Calu3 (cell line): ENCODE results near the gene ESR1. TPM values are rescaled to one million over a fixed set of nuclear protein-coding genes. Genes with fewer than 3 reads are reported as not detected.

Experiments used
- BruUV-seq: library from RNA; stranded (reverse); fragments of 400-500 nt; replicated peaks from 2 replicates; lab custom pipeline; 2021; lab: Mats Ljungman, UMichigan
- CTCF ChIA-PET: fragments of 300-600 bp; sonication (Branson Sonifier 250); formaldehyde crosslinking; loops from one replicate; lab custom pipeline; 2022; ENCODE audit warnings: antibody characterized with exemption; lab: Charles Lee
- DNase-seq: peaks from one replicate; pipeline ENCODE4 v3.0.0; 2022
- H3K27ac Mint-ChIP-seq: one replicate; pipeline ENCODE4 v1.8.0; 2022; ENCODE audit warnings: mixed read lengths; ENCODE audit not compliant: unreplicated experiment
- H3K27me3 Mint-ChIP-seq: one replicate; pipeline ENCODE4 v1.8.0; 2022; ENCODE audit warnings: mixed read lengths; ENCODE audit not compliant: unreplicated experiment
- H3K36me3 Mint-ChIP-seq: one replicate; pipeline ENCODE4 v1.8.0; 2022; ENCODE audit warnings: mild to moderate bottlenecking, moderate library complexity, mixed read lengths; ENCODE audit not compliant: insufficient read depth, unreplicated experiment
- H3K4me1 Mint-ChIP-seq: one replicate; pipeline ENCODE4 v1.8.0; 2022; ENCODE audit warnings: mild to moderate bottlenecking, low read depth, mixed read lengths; ENCODE audit not compliant: unreplicated experiment
- H3K4me3 Mint-ChIP-seq: one replicate; pipeline ENCODE4 v1.8.0; 2022; ENCODE audit warnings: mild to moderate bottlenecking, low read depth, moderate library complexity, mixed read lengths; ENCODE audit not compliant: unreplicated experiment
- H3K9me3 Mint-ChIP-seq: one replicate; pipeline ENCODE4 v1.8.0; 2022; ENCODE audit warnings: low read depth, mixed read lengths; ENCODE audit not compliant: unreplicated experiment
- CTCF ChIP-seq: fragments of 200-600 bp; IDR thresholded peaks from one replicate; pipeline ENCODE4 v1.8.0; 2022; ENCODE audit warnings: antibody characterized with exemption; ENCODE audit not compliant: unreplicated experiment
- intact Hi-C: fragments of 100-400 bp; cut with micrococcal nuclease; formaldehyde crosslinking; loops from one replicate; pipeline ENCODE4 v1.10.0; 2022; ENCODE audit not compliant: unreplicated experiment
- total RNA-seq: library from RNA; stranded (reverse); gene quantifications from 2 replicates; pipeline ENCODE4 v1.2.3, GENCODE V29; 2022

The ESR1 gene
- total RNA-seq, 1 experiment from 2014 or later, result 0.50 TPM

GRCh38 chr6:152078001-152078400, 270.5 kb downstream of the ESR1 start:
- Mint-ChIP-seq H3K4me1 (no peaks in the 10 kb centered on the region), H3K4me3 (no peak overlapping the region), H3K9me3 (peaks cover 5% of the 10 kb centered on the region), H3K27me3 (peaks cover 21% of the 10 kb centered on the region), H3K36me3 (no peaks in the 10 kb centered on the region), H3K27ac (no peak overlapping the region)
- no peak for DNase-seq
- BruUV-seq, result no TSS peak
- CTCF ChIA-PET, result no interaction called here
- TF ChIP-seq CTCF, result no peak
- intact Hi-C loops, result no loop called here

DNA sequence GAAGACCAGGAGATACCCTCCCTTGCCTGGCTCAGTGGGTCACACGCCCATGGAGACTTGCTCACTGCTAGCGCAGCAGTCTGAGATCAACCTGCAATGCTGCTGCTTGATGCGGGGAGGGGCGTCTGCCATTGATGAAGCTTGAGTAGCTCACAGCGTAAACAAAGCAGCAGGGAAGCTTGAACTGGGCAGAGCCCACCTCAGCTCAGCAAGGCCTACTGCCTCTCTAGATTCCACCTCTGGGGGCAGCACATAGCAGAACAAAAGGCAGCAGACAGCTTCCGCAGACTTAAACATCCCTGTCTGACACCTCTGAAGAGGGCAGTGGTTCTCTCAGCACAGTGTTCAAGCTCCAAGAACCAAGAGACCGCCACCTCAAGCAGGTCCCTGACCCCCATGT, 271.3 kb downstream of the ESR1 start:
- CTCF ChIA-PET, result no interaction called here
- Mint-ChIP-seq H3K27me3 (peaks cover 21% of the 10 kb centered on the region), H3K9me3 (peaks cover 5% of the 10 kb centered on the region), H3K4me1 (no peaks in the 10 kb centered on the region), H3K4me3 (no peak overlapping the region), H3K27ac (no peak overlapping the region), H3K36me3 (no peaks in the 10 kb centered on the region)
- intact Hi-C loops, result no loop called here
- TF ChIP-seq CTCF, result no peak
- BruUV-seq, result no TSS peak
- no peak for DNase-seq

GRCh38 chr6:152085451-152085921, 278.0 kb downstream of the ESR1 start:
- peaks cover 15% of the 10 kb centered on the region for H3K27me3 Mint-ChIP-seq
- no peak for DNase-seq
- CTCF ChIA-PET, result no interaction called here
- no peaks in the 10 kb centered on the region for H3K9me3 Mint-ChIP-seq
- no peak overlapping the region for H3K27ac Mint-ChIP-seq
- no peak overlapping the region for H3K4me3 Mint-ChIP-seq
- no peaks in the 10 kb centered on the region for H3K4me1 Mint-ChIP-seq
- no peak for TF ChIP-seq CTCF
- no peaks in the 10 kb centered on the region for H3K36me3 Mint-ChIP-seq
- no TSS peak for BruUV-seq
- intact Hi-C loops, result no loop called here

DNA sequence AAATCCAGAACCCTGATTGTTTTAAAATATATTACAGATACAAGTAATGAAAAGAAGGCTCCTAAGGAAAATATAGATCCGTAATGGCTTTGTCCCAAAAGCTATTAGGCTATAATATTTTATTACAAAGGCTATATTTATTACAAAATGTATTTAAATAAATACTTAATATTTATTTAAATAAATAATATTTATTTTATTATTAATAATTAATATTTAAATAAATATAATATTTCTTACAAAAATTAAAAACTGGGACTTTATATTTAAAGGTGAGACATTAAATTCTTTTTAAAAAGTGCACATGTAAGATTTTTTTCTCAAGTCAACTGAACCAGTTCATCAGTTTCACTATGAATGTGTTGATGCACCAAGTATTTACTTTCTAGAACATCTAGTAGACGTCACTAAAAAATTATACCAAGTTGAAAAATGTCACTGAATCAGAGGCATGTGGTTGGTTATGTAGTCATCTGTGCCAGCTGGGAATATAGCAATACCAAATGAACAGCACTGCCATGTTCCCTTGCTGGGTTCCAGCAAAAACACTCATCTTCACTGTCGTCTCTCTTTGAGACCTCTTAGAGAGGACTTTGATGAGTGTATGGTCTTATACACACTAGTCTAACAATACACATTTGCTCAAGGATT, 278.9 kb downstream of the ESR1 start:
- H3K27me3 Mint-ChIP-seq, result peaks cover 7% of the 10 kb centered on the region
- H3K27ac Mint-ChIP-seq, result no peak overlapping the region
- no peaks in the 10 kb centered on the region for H3K36me3 Mint-ChIP-seq
- H3K4me3 Mint-ChIP-seq, result no peak overlapping the region
- intact Hi-C loops, result no loop called here
- CTCF ChIA-PET, result no interaction called here
- peaks cover 3% of the 10 kb centered on the region for H3K4me1 Mint-ChIP-seq
- DNase-seq, result no peak
- no peaks in the 10 kb centered on the region for H3K9me3 Mint-ChIP-seq
- no peak for TF ChIP-seq CTCF
- no TSS peak for BruUV-seq
